H1 (cell line): Measurements from ENCODE around the gene MICOS13. TPM values are rescaled to one million over a fixed set of nuclear protein-coding genes. Genes with fewer than 3 reads are reported as not detected.

ENCODE experiments used
- CTCF ChIA-PET: fragments of 300-600 bp; sonication (Branson Sonifier 250); formaldehyde crosslinking; loops from one replicate; lab custom pipeline; 2021; ENCODE audit not compliant: partially characterized antibody; lab: Charles Lee
- POLR2A ChIA-PET: fragments of 300-600 bp; sonication (Branson Sonifier 250); formaldehyde crosslinking; loops from one replicate; lab custom pipeline; 2021; ENCODE audit warnings: inconsistent platforms; ENCODE audit not compliant: partially characterized antibody; lab: Charles Lee
- DNase-seq, 2 experiments: peaks; one replicate each; pipeline versions ENCODE4 v3.0.0 to v3.0.0-alpha.2; 2010 to 2022; ENCODE audit warnings: low spot score in 2 of 2, low read depth in 1 of 2, mixed read lengths in 1 of 2
- FAIRE-seq: peaks from 2 replicates; lab custom pipeline; 2011; peaks lifted over from hg19 to GRCh38; lab: Jason Lieb, UNC
- H2AFZ ChIP-seq: 2 replicates; pipeline ENCODE4 v1.8.1; 2012; ENCODE audit warnings: low read length, inconsistent platforms
- H2AK5ac ChIP-seq: 2 replicates; pipeline ENCODE4 v1.6.1; 2013; ENCODE audit warnings: low read depth, low read length
- H2BK120ac ChIP-seq: replicated peaks from 2 replicates; pipeline ENCODE3; 2013; ENCODE audit warnings: low read depth, low read length, inconsistent platforms
- H2BK12ac ChIP-seq: 2 replicates; pipeline ENCODE4 v1.6.1; 2013; ENCODE audit warnings: low read depth, low read length
- H2BK15ac ChIP-seq: 2 replicates; pipeline ENCODE4 v1.6.1; 2013; ENCODE audit warnings: low read length
- H2BK20ac ChIP-seq: 2 replicates; pipeline ENCODE4 v1.6.1; 2013; ENCODE audit warnings: low read length
- H2BK5ac ChIP-seq: 2 replicates; pipeline ENCODE4 v1.6.1; 2013; ENCODE audit warnings: low read depth, low read length
- H3K14ac ChIP-seq: 2 replicates; pipeline ENCODE4 v1.6.1; 2013; ENCODE audit warnings: inconsistent platforms; ENCODE audit not compliant: insufficient read length
- H3K18ac ChIP-seq: 2 replicates; pipeline ENCODE4 v1.6.1; 2013; ENCODE audit warnings: low read length; ENCODE audit errors: extremely low read depth
- H3K23ac ChIP-seq: 2 replicates; pipeline ENCODE4 v1.6.1; 2013; ENCODE audit warnings: inconsistent platforms; ENCODE audit not compliant: insufficient read length
- H3K23me2 ChIP-seq: 2 replicates; pipeline ENCODE4 v1.6.1; 2013; ENCODE audit warnings: low read depth, low read length
- H3K27ac ChIP-seq: 2 replicates; pipeline ENCODE4 v1.6.1; 2011; ENCODE audit warnings: low read depth, low read length, inconsistent platforms
- H3K27me3 ChIP-seq, 4 experiments: replicated peaks in 1 of 4; 1 replicate in 1 of 4; 2 replicates in 3 of 4; pipeline versions ENCODE4 v1.6.1 to v1.8.1; 2011 to 2013; ENCODE audit warnings: low read length in 3 of 4, mild to moderate bottlenecking in 3 of 4, inconsistent platforms in 2 of 4, mixed read lengths in 2 of 4, moderate library complexity in 1 of 4; ENCODE audit not compliant: control insufficient read depth in 3 of 4, insufficient read depth in 3 of 4; ENCODE audit errors: extremely low read depth in 1 of 4
- H3K36me3 ChIP-seq, 4 experiments: 2 replicates each; pipeline versions ENCODE4 v1.6.1 to v1.8.1; 2011 to 2013; ENCODE audit warnings: mild to moderate bottlenecking in 4 of 4, low read length in 3 of 4, moderate library complexity in 2 of 4, control low read depth in 1 of 4, inconsistent platforms in 1 of 4; ENCODE audit not compliant: insufficient read depth in 4 of 4, control insufficient read depth in 2 of 4
- H3K4ac ChIP-seq: replicated peaks from 2 replicates; pipeline ENCODE3; 2013; ENCODE audit warnings: low read length, low read depth, mixed read lengths, inconsistent platforms; ENCODE audit not compliant: insufficient read length
- H3K4me1 ChIP-seq, 4 experiments: replicated peaks in 1 of 4; 1 replicate in 1 of 4; 2 replicates in 3 of 4; pipeline versions ENCODE4 v1.6.1 to v1.8.1; 2011 to 2013; ENCODE audit warnings: low read length in 3 of 4, inconsistent platforms in 2 of 4, mixed read lengths in 1 of 4; ENCODE audit not compliant: insufficient read depth in 4 of 4, control insufficient read depth in 3 of 4
- H3K4me2 ChIP-seq, 2 experiments: 2 replicates each; pipeline versions ENCODE4 v1.6.1 to v1.8.1; 2011 to 2013; ENCODE audit warnings: low read depth in 2 of 2, low read length in 2 of 2, control low read depth in 1 of 2, inconsistent platforms in 1 of 2, mild to moderate bottlenecking in 1 of 2; ENCODE audit not compliant: insufficient read depth in 1 of 2
- H3K4me3 ChIP-seq, 4 experiments: fragments of 200-600, 300-600 bp in 1 of 4; sonication (generic), shearing (Covaris generic), sonication (Bioruptor Twin) in 1 of 4; 2 replicates each; pipeline versions ENCODE4 v1.5.1 to v1.8.1; 2011 to 2016; ENCODE audit warnings: low read length in 4 of 4, low read depth in 3 of 4, control low read depth in 2 of 4, inconsistent platforms in 2 of 4, mild to moderate bottlenecking in 2 of 4, mixed read lengths in 1 of 4, moderate library complexity in 1 of 4; ENCODE audit not compliant: insufficient read depth in 2 of 4; ENCODE audit errors: extremely low read depth in 1 of 4
- H3K56ac ChIP-seq: replicated peaks from 2 replicates; pipeline ENCODE3; 2013; ENCODE audit warnings: low read depth, mild to moderate bottlenecking, mixed read lengths, low read length, inconsistent platforms; ENCODE audit not compliant: insufficient read length
- H3K79me1 ChIP-seq: 2 replicates; pipeline ENCODE4 v1.6.1; 2013; ENCODE audit warnings: low read depth, low read length, control low read depth
- H3K79me2 ChIP-seq, 2 experiments: 2 replicates each; pipeline versions ENCODE4 v1.6.1 to v1.8.1; 2012 to 2013; ENCODE audit warnings: low read length in 2 of 2, mild to moderate bottlenecking in 2 of 2, inconsistent platforms in 1 of 2; ENCODE audit not compliant: insufficient read depth in 2 of 2, control insufficient read depth in 1 of 2
- H3K9ac ChIP-seq, 4 experiments: replicated peaks in 1 of 4; 1 replicate in 1 of 4; 2 replicates in 3 of 4; pipeline versions ENCODE4 v1.6.1 to v1.8.1; 2011 to 2013; ENCODE audit warnings: low read depth in 3 of 4, low read length in 3 of 4, control low read depth in 2 of 4, mild to moderate bottlenecking in 2 of 4, moderate library complexity in 2 of 4, inconsistent platforms in 1 of 4; ENCODE audit errors: extremely low read depth in 1 of 4
- H3K9me3 ChIP-seq, 2 experiments: 2 replicates each; pipeline versions ENCODE4 v1.6.1 to v1.8.1; 2012 to 2013; ENCODE audit warnings: mild to moderate bottlenecking in 2 of 2, moderate library complexity in 2 of 2, control low read depth in 1 of 2, inconsistent platforms in 1 of 2, low read depth in 1 of 2, low read length in 1 of 2, mixed read lengths in 1 of 2; ENCODE audit not compliant: insufficient read depth in 2 of 2
- H4K20me1 ChIP-seq, 2 experiments: replicated peaks in 1 of 2; 2 replicates each; pipeline versions ENCODE3 to v1.8.1; 2011 to 2013; ENCODE audit warnings: inconsistent platforms in 2 of 2, low read length in 2 of 2, mild to moderate bottlenecking in 1 of 2; ENCODE audit not compliant: insufficient read depth in 2 of 2, control insufficient read depth in 1 of 2
- H4K5ac ChIP-seq: 2 replicates; pipeline ENCODE4 v1.6.1; 2013; ENCODE audit warnings: low read length, low read depth, mixed read lengths, inconsistent platforms; ENCODE audit not compliant: insufficient read length
- H4K8ac ChIP-seq: 2 replicates; pipeline ENCODE4 v1.8.0; 2013; ENCODE audit warnings: mild to moderate bottlenecking, moderate library complexity, low read length, inconsistent platforms; ENCODE audit not compliant: insufficient read depth; ENCODE audit errors: extremely low read depth
- H4K91ac ChIP-seq: replicated peaks from 2 replicates; pipeline ENCODE3; 2013; ENCODE audit warnings: low read length, mixed read lengths, inconsistent platforms; ENCODE audit not compliant: insufficient read length
- CTBP2 ChIP-seq: IDR thresholded peaks from 2 replicates; pipeline ENCODE4 v1.7.0; 2011; ENCODE audit warnings: borderline replicate concordance, mild to moderate bottlenecking, moderate library complexity, mixed read lengths, low read length; ENCODE audit not compliant: insufficient read depth, insufficient read length
- EZH2 ChIP-seq: fragments of 200-600 bp; sonication (generic); IDR thresholded peaks from 2 replicates; pipeline ENCODE4 v1.7.1; 2012; ENCODE audit warnings: low read depth, mild to moderate bottlenecking, moderate library complexity, low read length, inconsistent platforms; ENCODE audit not compliant: severe bottlenecking
- GTF2F1 ChIP-seq: IDR thresholded peaks from 2 replicates; pipeline ENCODE4 v1.6.1; 2012; ENCODE audit warnings: low read depth, low read length, improper control_type of control experiment, borderline replicate concordance
- MAFK ChIP-seq: IDR thresholded peaks from 2 replicates; pipeline ENCODE4 v1.6.1; 2012; ENCODE audit warnings: low read depth, mild to moderate bottlenecking, improper control_type of control experiment, low read length
- SP2 ChIP-seq: IDR thresholded peaks from 2 replicates; pipeline ENCODE4 v1.6.1; 2012; ENCODE audit warnings: mild to moderate bottlenecking, low read length, inconsistent platforms
- SP4 ChIP-seq: IDR thresholded peaks from 2 replicates; pipeline ENCODE4 v1.6.1; 2012; ENCODE audit warnings: low read length, inconsistent platforms
- TBP ChIP-seq: IDR thresholded peaks from 2 replicates; pipeline ENCODE4 v1.6.1; 2011; ENCODE audit warnings: low read depth, low read length, improper control_type of control experiment
- TEAD4 ChIP-seq: IDR thresholded peaks from 2 replicates; pipeline ENCODE4 v1.6.1; 2012; ENCODE audit warnings: low read depth, low read length, inconsistent platforms, mixed read lengths
- WGBS, 2 experiments: shearing (Covaris generic) in 1 of 2; methylation state at CpG; one replicate each; pipeline versions ENCODE4 v1.1.6 to v1.1.7; 2013 to 2015; ENCODE audit warnings: low lambda C conversion rate in 2 of 2, mixed read lengths in 2 of 2, inconsistent platforms in 1 of 2, low coverage in 1 of 2, missing lambda C conversion rate in 1 of 2; ENCODE audit not compliant: insufficient replicate concordance in 2 of 2, insufficient coverage in 1 of 2, insufficient read length in 1 of 2; ENCODE audit errors: extremely low coverage in 1 of 2, missing lambda C conversion rate in 1 of 2; 5-methylcytosine and 5-hydroxymethylcytosine counted together
- polyA plus RNA-seq, 7 experiments: library from polyadenylated mRNA; depleted of rRNA in 3 of 7; stranded (reverse) in 5 of 7; unstranded in 2 of 7; fragments of >200 nt in 5 of 7; fragments of 200-250 nt in 2 of 7; gene quantifications; 1 replicate in 5 of 7; 2 replicates in 1 of 7; 4 replicates in 1 of 7; pipeline versions ENCODE4 v1.2.1 to v1.2.3, GENCODE V29; 2011 to 2013; ENCODE audit warnings: missing spikeins in 2 of 7, mixed read lengths in 2 of 7
- total RNA-seq: library from RNA; stranded (reverse); fragmentation: NEBNext Ultra II Directional; extraction: Animal tissue kit (Norgen Biotek cat#: 25700); gene quantifications from 2 replicates; pipeline ENCODE4 v1.2.1, GENCODE V29; 2021
- TF ChIP-seq, protein P1 (sequence below): IDR thresholded peaks from 2 replicates; pipeline ENCODE4 v1.6.1; 2012; ENCODE audit warnings: inconsistent platforms
- TF ChIP-seq, protein P2 (sequence below): IDR thresholded peaks from 2 replicates; pipeline ENCODE4 v1.6.1; 2012; ENCODE audit warnings: inconsistent platforms

The MICOS13 gene
- total and polyA plus RNA-seq, 2 of the 8 experiments (the other 6 are each of a cell fraction or from before 2014, with no cell fraction given), result 17.3 to 36.1 TPM

DNA sequence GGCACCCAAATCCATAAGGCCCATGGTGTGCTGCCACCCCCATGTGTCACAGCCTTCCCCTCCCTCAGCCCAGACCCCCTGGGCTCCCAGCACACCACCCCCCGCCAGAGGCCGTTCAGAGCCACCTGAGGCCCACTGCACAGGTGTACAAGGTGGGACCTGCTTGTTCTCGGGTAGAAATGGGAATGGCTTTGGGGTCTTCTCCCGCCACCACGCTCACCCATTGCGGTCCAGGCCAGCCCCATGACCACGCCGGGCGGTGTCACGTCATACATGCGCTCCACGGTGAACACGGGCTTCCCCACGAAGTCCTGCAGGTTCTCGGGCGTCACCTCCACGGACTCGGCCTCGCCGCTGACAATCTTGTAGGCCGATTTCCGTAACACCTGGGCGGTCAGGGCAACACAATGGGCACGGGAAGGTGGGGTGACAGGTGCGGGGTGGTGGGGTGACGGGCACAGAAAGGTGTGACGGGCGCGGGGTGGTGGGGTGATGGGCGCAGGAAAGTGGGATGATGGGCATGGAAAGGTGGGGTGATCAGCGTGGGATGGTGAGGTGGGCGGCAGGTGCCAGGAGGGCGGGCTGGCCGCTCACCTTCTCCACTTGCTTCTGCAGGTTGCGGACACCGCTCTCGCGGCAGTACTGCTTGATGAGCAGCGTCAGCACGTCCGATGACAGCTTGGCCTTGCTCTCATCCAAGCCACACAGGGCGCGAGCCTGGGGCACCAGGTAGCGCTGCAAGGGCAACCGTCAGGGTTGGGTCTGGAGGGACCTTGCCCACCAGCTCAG is 14.0 kb upstream of the MICOS13 start:
- peaks cover 45 to 77% (median 71%) of the 10 kb centered on the region in 4 experiments for H3K36me3 ChIP-seq
- H3K27me3 ChIP-seq, result no peaks in the 10 kb centered on the region
- 92% methylated on average over 35 of the region's 45 CpGs; no CpG with 5 or more reads in 1 of the 2 experiments for WGBS, 2 experiments
- H3K4me2 ChIP-seq, result no peak overlapping the region
- no peak overlapping the region for H3K18ac ChIP-seq
- no peak overlapping the region for H4K5ac ChIP-seq
- no peak overlapping the region for H2BK120ac ChIP-seq
- DNase-seq, result peak in 1 of 2 experiments; percentile 50
- no peak overlapping the region for H2AK5ac ChIP-seq
- H3K9ac ChIP-seq, result no peak overlapping the region
- no peak overlapping the region for H2BK12ac ChIP-seq
- no peak for FAIRE-seq
- H4K91ac ChIP-seq, result no peak overlapping the region
- H3K4ac ChIP-seq, result no peak overlapping the region
- peaks cover 6% of the 10 kb centered on the region for H3K79me1 ChIP-seq
- H2BK5ac ChIP-seq, result no peak overlapping the region
- H3K4me1 ChIP-seq, result no peaks in the 10 kb centered on the region; a peak in 1 of 7 replicates
- H3K23ac ChIP-seq, result no peak overlapping the region
- H3K4me3 ChIP-seq, result no peak overlapping the region
- no peak overlapping the region for H3K27ac ChIP-seq
- H2AFZ ChIP-seq, result no peak overlapping the region
- CTCF ChIA-PET, result interaction anchor here (0.6 to 1.6 kb wide), 4 partner anchors 25 to 188 kb away, joined by 3 to 4 read pairs (median 4); no protein-coding TSS in a partner anchor
- peaks cover 2% of the 10 kb centered on the region; the same call in 1 of the 2 replicates for H3K23me2 ChIP-seq
- no peak overlapping the region for H4K8ac ChIP-seq
- H2BK15ac ChIP-seq, result no peak overlapping the region
- POLR2A ChIA-PET, result interaction anchor here (0.7 to 15.6 kb wide), 12 partner anchors 8 to 116 kb away, joined by 3 to 620 read pairs (median 4); partner anchors contain the start of genes CATSPERD, DUS3L and LONP1
- no peaks in the 10 kb centered on the region for H3K9me3 ChIP-seq
- peaks cover 43 to 49% of the 10 kb centered on the region in 2 experiments for H4K20me1 ChIP-seq
- no peak overlapping the region for H2BK20ac ChIP-seq
- H3K14ac ChIP-seq, result no peak overlapping the region
- no peak overlapping the region for H3K56ac ChIP-seq
- H3K79me2 ChIP-seq, result peaks cover 10 to 39% of the 10 kb centered on the region in 2 experiments
- TF ChIP-seq SP4, result no peak
- TF ChIP-seq GTF2F1, result no peak
- TF ChIP-seq TBP, result no peak
- TF ChIP-seq SP2, result no peak
- no peak for TF ChIP-seq EZH2
- no peak for TF ChIP-seq MAFK
- TF ChIP-seq, protein P1, sequence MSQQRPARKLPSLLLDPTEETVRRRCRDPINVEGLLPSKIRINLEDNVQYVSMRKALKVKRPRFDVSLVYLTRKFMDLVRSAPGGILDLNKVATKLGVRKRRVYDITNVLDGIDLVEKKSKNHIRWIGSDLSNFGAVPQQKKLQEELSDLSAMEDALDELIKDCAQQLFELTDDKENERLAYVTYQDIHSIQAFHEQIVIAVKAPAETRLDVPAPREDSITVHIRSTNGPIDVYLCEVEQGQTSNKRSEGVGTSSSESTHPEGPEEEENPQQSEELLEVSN, result no peak
- TF ChIP-seq, protein P2, sequence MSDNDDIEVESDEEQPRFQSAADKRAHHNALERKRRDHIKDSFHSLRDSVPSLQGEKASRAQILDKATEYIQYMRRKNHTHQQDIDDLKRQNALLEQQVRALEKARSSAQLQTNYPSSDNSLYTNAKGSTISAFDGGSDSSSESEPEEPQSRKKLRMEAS, result no peak
- no peak for TF ChIP-seq CTBP2
- TF ChIP-seq TEAD4, result no peak
